Measurements from ENCODE around the gene ABLIM3.

ABLIM3 gene

GRCh38 chr5:149133795-149134777, 7.2 kb upstream of the ABLIM3 start:
- DNase-seq = no peak

GRCh38 chr5:149134778-149135500, 6.4 kb upstream of the ABLIM3 start:
- DNase-seq = no peak

GRCh38 chr5:149135536-149136201, 5.6 kb upstream of the ABLIM3 start:
- no peak for DNase-seq

DNA sequence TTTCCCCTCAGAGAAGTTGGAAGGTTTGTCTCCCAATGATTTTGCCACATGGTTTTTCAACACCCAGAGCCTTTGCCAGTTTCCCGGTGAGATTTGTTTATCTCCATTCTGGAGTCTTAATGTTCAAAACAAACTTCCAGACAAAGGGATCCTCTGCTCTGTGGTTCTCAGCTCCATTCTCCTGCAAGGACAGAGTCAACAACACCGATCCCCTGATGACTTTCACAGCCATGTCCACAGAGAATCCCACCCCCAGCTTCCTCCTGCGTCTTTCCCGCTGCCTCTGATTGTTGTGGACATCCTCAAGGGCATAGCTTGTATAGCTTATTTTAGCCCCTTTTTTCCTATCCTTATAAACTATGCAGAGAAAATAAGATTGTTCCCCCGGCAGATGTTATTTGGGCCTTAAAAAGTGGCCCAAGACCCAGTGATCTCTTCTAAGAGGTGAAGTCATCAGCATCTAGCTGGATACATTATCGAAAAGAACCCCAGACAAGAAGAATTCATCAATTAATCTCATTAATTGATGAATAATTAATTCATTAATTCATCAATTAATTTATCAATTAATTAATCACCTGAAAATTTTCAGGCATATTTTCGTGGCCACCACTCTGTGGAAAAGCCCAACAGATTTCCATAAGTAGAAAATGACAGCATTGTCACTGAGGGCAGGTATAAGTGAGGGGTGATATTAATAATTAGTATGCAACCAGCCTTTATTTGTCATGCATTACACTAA, 2.9 kb upstream of the ABLIM3 start:
- no peak for DNase-seq

GRCh38 chr5:149140197-149141002, 893 bp upstream of the ABLIM3 start:
- peak; percentile 20 for DNase-seq

GRCh38 chr5:149141957-149142851, 911 bp downstream of the ABLIM3 start:
- DNase-seq = peak; percentile 67

DNA sequence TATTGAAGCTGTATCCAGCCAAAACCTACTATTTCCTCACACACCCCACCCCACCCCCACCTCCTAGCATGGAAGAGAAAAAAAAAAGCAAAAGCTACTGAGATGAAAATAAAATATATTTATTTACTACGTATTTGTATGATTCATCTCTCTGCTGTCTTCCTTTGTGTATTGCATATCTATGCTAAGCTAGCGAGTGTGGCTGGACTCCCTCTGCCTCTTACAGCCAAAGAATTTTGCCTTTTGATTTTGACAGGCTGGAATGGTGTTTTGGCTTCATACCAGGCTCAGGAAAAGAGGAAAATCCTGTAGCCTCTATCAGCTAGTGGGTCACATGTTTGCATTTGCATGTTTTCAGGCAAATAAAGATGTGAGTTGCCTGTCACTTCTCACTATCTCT, 2.2 kb downstream of the ABLIM3 start:
- no peak for DNase-seq

- DNase-seq = no peak
Observed at GRCh38 chr5:149144637-149145036, 3.3 kb downstream of the ABLIM3 start.

- DNase-seq = no peak
Observed at GRCh38 chr5:149145138-149145537, 3.8 kb downstream of the ABLIM3 start.

- DNase-seq = no peak
Observed at GRCh38 chr5:149147676-149148075, 6.4 kb downstream of the ABLIM3 start.

- no peak for DNase-seq
Observed at GRCh38 chr5:149149942-149150341, 8.6 kb downstream of the ABLIM3 start.

DNA sequence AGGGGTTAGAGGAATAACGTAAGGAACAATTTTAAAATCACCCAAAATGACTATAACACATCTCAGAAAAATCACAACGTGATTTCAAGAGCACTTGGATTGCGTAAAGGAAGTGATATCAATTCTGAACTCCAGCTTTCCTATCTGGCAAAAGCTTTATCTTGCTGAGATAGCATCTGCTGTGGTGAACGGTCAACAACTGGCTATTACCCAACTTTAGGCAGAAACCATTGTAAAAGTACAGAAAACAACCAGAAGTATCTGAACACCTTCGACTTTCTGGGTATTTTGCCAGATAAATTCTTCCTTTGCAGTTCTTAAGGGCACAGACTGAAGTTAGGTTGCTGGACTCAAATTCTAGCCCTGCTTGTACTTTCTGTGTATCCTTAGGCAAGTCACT, 9.2 kb downstream of the ABLIM3 start:
- no peak for DNase-seq

DNA sequence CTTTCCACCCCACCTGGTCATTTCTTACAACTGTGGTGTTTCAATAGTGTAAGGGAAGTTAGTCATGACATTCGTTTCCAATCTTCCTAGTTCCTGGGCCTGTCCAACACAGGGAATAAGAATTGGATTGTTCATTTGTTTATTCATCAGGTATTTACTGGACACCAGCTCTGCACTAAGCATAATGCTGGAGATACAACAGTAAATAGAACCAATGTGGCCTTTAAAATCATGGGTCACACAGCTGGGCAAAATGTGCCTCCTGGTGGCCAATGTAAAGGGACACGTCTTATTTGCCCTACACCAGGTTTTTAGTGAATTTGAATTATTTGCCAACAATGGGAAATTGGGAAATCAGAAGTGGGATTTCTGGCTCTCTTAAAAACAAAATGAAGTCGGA, 10.4 kb downstream of the ABLIM3 start:
- DNase-seq = no peak

- DNase-seq = no peak
Observed at GRCh38 chr5:149152317-149152746, 11.0 kb downstream of the ABLIM3 start.

- DNase-seq = no peak
Observed at GRCh38 chr5:149153193-149153750, 12.0 kb downstream of the ABLIM3 start.

GRCh38 chr5:149153751-149154610, 12.7 kb downstream of the ABLIM3 start:
- peak; percentile 92 for DNase-seq

GRCh38 chr5:149154650-149155049, 13.4 kb downstream of the ABLIM3 start:
- peak; percentile 20 for DNase-seq

DNA sequence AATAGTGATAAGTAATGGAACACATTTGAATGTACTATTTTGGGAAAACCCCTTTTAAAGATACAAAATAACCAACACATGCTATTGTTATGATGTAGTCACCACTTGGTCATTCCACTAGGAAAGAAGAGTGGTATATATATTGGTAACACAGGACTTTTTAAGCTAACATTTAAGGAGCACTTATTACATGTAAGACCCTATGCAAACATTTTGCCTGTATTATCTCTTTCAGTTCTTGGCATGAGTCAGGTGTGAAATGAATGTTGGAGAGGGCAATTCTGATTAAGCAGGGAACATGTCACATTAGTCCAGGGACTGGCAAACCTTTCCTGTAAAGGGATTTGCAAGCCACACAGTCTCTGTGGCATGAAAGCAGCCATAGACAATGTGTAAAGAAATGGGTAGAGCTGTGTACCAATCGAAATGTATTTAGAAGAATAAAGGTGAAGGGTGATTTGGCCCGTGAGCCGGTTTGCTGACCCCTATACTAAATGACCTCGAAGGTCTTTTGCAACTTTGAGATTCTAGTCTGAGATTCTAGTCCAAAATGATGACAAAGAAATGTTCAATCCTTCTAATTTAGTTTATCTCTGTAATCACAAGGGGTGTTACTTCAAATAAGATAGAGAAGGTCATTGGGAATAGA, 15.3 kb downstream of the ABLIM3 start:
- no peak for DNase-seq

- no peak for DNase-seq
Observed at GRCh38 chr5:149157330-149157729, 16.0 kb downstream of the ABLIM3 start.
